Measurements from ENCODE around the gene ANKFN1. TPM values are rescaled to one million over a fixed set of nuclear protein-coding genes. Genes with fewer than 3 reads are reported as not detected.
A peak's percentile ranks its signal among the peaks of the same experiment; 100 is the strongest.

The ANKFN1 gene
- total RNA-seq, 1 experiment from 2014 or later = not detected

DNA sequence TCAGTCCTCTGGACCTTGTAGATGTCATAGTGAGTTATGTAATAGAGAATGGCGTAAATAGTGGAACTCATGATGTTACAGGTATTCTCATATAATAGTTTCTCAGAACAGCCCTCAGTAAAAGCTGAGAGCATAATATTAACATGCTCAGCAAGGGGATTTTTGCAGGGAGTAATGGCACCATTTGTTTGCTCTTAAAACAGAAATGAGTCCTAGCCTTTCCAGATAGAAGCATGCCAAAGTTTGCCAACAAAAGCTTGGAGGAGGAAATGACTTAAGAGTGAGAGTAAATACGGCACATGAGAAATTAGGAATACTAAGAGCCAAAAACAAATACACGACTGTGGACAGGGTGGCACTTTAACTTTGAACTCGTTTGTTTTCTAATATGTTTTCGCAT is 198.4 kb downstream of the ANKFN1 start:
- TF ChIP-seq EZH2 (IDR thresholded peaks at IDR 0.05; ENCODE audit: borderline replicate concordance, low read depth, low read length, poor library complexity, severe bottlenecking) = no peak
- TF ChIP-seq, protein P1, sequence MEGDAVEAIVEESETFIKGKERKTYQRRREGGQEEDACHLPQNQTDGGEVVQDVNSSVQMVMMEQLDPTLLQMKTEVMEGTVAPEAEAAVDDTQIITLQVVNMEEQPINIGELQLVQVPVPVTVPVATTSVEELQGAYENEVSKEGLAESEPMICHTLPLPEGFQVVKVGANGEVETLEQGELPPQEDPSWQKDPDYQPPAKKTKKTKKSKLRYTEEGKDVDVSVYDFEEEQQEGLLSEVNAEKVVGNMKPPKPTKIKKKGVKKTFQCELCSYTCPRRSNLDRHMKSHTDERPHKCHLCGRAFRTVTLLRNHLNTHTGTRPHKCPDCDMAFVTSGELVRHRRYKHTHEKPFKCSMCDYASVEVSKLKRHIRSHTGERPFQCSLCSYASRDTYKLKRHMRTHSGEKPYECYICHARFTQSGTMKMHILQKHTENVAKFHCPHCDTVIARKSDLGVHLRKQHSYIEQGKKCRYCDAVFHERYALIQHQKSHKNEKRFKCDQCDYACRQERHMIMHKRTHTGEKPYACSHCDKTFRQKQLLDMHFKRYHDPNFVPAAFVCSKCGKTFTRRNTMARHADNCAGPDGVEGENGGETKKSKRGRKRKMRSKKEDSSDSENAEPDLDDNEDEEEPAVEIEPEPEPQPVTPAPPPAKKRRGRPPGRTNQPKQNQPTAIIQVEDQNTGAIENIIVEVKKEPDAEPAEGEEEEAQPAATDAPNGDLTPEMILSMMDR (conservative IDR thresholded peaks at IDR 0.05; ENCODE audit: low read depth, low read length) = no peak
- BruUV-seq (replicated peaks) = no TSS peak
- Histone ChIP-seq H3K4me3 (ENCODE audit: low read depth, low read length, poor library complexity, severe bottlenecking) (no peak overlapping the region), H3K27ac (ENCODE audit: low read depth, low read length, poor library complexity, severe bottlenecking) (no peak overlapping the region), H3K9me3 (ENCODE audit: low read depth, low read length, poor library complexity, severe bottlenecking) (no peaks in the 10 kb centered on the region), H3K4me1 (ENCODE audit: insufficient read depth, low read length, poor library complexity, severe bottlenecking) (no peaks in the 10 kb centered on the region), H3K36me3 (ENCODE audit: insufficient read depth, low read length, poor library complexity, severe bottlenecking) (no peaks in the 10 kb centered on the region), H3K27me3 (replicated peaks; ENCODE audit: insufficient read depth, low read depth, low read length, poor library complexity) (no peaks in the 10 kb centered on the region)
- no peak for DNase-seq (ENCODE audit: low spot score)
- POLR2A ChIA-PET (ENCODE audit: low non-redundant PET) = no interaction called here
- intact Hi-C loops (cut with micrococcal nuclease; ENCODE audit: unreplicated experiment) = no loop called here
- CTCF ChIA-PET = no interaction called here

DNA sequence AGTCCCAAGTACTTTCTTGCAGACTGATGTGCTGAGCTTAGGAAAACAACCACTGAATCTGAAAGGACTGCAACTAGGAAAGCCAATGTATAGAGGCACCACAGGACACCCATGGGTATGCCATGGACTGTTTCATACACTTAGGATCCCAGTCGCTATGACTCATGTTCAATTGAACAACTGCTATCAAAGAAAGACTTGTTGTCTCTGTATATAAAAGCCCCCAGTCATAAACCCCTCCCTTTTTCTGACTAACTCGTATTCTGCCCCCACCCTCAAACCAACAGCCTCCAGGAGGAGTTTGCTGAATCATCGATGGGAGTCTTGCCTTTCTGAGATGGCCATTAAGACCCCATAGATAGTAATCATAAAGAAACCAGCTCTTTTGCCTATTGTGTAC is 205.4 kb downstream of the ANKFN1 start:
- no peaks in the 10 kb centered on the region for H3K4me1 ChIP-seq (ENCODE audit: insufficient read depth, low read length, poor library complexity, severe bottlenecking)
- no peak overlapping the region for H3K4me3 ChIP-seq (ENCODE audit: low read depth, low read length, poor library complexity, severe bottlenecking)
- ChIA-PET POLR2A (ENCODE audit: low non-redundant PET) (no interaction called here), CTCF (no interaction called here)
- no peak for TF ChIP-seq EZH2 (IDR thresholded peaks at IDR 0.05; ENCODE audit: borderline replicate concordance, low read depth, low read length, poor library complexity, severe bottlenecking)
- TF ChIP-seq, protein P1 (conservative IDR thresholded peaks at IDR 0.05; ENCODE audit: low read depth, low read length) = no peak
- peak; percentile 11 for DNase-seq (ENCODE audit: low spot score)
- no TSS peak for BruUV-seq (replicated peaks)
- no peaks in the 10 kb centered on the region for H3K36me3 ChIP-seq (ENCODE audit: insufficient read depth, low read length, poor library complexity, severe bottlenecking)
- no peaks in the 10 kb centered on the region for H3K9me3 ChIP-seq (ENCODE audit: low read depth, low read length, poor library complexity, severe bottlenecking)
- no peak overlapping the region for H3K27ac ChIP-seq (ENCODE audit: low read depth, low read length, poor library complexity, severe bottlenecking)
- no peaks in the 10 kb centered on the region for H3K27me3 ChIP-seq (replicated peaks; ENCODE audit: insufficient read depth, low read depth, low read length, poor library complexity)
- intact Hi-C loops (cut with micrococcal nuclease; ENCODE audit: unreplicated experiment) = no loop called here

DNA sequence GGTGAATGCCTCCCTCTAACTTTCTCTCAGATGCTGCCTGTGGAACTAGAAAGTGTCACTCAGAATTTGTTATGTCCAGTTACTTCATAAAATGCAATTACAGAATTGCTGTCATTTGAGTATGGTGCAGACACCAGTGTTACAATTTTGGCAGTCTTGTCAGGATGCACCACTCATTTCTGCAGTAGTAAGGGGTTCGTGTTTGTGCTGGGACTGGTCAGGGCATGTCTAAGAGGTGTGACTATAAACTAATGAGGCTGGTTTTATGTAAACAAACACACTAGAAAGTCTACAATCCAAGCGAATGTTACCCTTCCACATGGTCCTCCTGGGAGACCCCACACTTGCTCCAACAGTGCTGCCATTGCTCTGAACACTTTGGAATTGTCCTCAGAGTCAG is 206.2 kb downstream of the ANKFN1 start:
- no peaks in the 10 kb centered on the region for H3K36me3 ChIP-seq (ENCODE audit: insufficient read depth, low read length, poor library complexity, severe bottlenecking)
- DNase-seq (ENCODE audit: low spot score) = no peak
- H3K27me3 ChIP-seq (replicated peaks; ENCODE audit: insufficient read depth, low read depth, low read length, poor library complexity) = no peaks in the 10 kb centered on the region
- TF ChIP-seq, protein P1 (conservative IDR thresholded peaks at IDR 0.05; ENCODE audit: low read depth, low read length) = no peak
- no peak for TF ChIP-seq EZH2 (IDR thresholded peaks at IDR 0.05; ENCODE audit: borderline replicate concordance, low read depth, low read length, poor library complexity, severe bottlenecking)
- H3K9me3 ChIP-seq (ENCODE audit: low read depth, low read length, poor library complexity, severe bottlenecking) = no peaks in the 10 kb centered on the region
- BruUV-seq (replicated peaks) = no TSS peak
- H3K4me3 ChIP-seq (ENCODE audit: low read depth, low read length, poor library complexity, severe bottlenecking) = no peak overlapping the region
- CTCF ChIA-PET = no interaction called here
- POLR2A ChIA-PET (ENCODE audit: low non-redundant PET) = no interaction called here
- no peaks in the 10 kb centered on the region for H3K4me1 ChIP-seq (ENCODE audit: insufficient read depth, low read length, poor library complexity, severe bottlenecking)
- no peak overlapping the region for H3K27ac ChIP-seq (ENCODE audit: low read depth, low read length, poor library complexity, severe bottlenecking)
- intact Hi-C loops (cut with micrococcal nuclease; ENCODE audit: unreplicated experiment) = no loop called here

Measured in A673 (cell line).